Measurements from ENCODE around the gene G3BP2.

G3BP2 gene

DNA sequence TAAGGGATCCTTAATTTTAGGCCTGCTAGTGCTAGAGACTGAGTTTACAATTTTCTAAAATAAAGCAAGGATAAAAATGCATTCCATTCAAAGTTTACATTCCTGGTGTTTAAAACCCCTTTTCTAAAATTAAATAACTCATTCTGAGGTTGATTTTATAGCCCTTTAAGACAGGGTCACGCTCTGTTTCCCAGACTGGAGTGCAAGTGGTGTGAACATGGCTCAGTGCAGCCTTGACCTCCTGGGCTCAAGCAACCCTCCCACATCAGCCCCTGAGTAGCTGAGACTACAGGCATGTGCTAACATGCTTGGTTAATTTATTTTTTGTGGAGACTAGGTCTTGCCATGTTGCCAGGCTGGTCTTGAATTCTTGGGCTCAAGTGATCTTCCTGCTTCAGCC, 36.0 kb downstream of the G3BP2 start:
- ATAC-seq: no peak
- H3K9me3 Mint-ChIP-seq: no peaks in the 10 kb centered on the region
- no peak overlapping the region for H3K4me3 Mint-ChIP-seq
- peaks cover 16% of the 10 kb centered on the region for H3K36me3 Mint-ChIP-seq
- no peaks in the 10 kb centered on the region for H3K4me1 Mint-ChIP-seq
- no peaks in the 10 kb centered on the region for H3K27me3 Mint-ChIP-seq
- H3K27ac Mint-ChIP-seq: no peak overlapping the region

DNA sequence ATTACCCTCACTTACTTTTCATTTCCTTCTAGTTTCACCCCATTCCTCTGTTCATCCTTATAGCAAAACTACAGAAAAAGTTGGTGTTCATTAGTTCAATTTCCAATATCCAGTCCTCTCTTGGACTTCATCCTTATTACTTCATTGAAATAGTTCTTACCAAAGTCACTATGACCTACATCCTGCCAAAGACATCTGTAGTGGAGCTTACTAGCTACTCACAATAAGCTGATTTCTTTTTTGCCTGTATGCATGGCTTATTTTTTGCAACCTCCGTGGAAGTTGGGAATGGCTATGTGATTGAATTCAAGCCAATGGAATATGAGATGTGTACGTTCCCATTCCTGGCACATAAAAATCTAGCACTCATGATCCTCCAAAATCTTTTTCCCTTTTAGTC, 38.3 kb downstream of the G3BP2 start:
- H3K36me3 Mint-ChIP-seq: peaks cover 5% of the 10 kb centered on the region
- H3K4me3 Mint-ChIP-seq: no peak overlapping the region
- H3K9me3 Mint-ChIP-seq: no peaks in the 10 kb centered on the region
- H3K27ac Mint-ChIP-seq: no peak overlapping the region
- no peak for ATAC-seq
- H3K4me1 Mint-ChIP-seq: peaks cover 8% of the 10 kb centered on the region
- H3K27me3 Mint-ChIP-seq: no peaks in the 10 kb centered on the region

- Mint-ChIP-seq H3K36me3 (no peaks in the 10 kb centered on the region), H3K27ac (no peak overlapping the region), H3K27me3 (no peaks in the 10 kb centered on the region), H3K4me1 (peaks cover 8% of the 10 kb centered on the region), H3K9me3 (no peaks in the 10 kb centered on the region), H3K4me3 (no peak overlapping the region)
- ATAC-seq: no peak
Observed at GRCh38 chr4:75634281-75634680, 38.9 kb downstream of the G3BP2 start.

- Mint-ChIP-seq H3K9me3 (no peaks in the 10 kb centered on the region), H3K36me3 (no peaks in the 10 kb centered on the region), H3K27me3 (no peaks in the 10 kb centered on the region), H3K27ac (no peak overlapping the region), H3K4me1 (peaks cover 8% of the 10 kb centered on the region), H3K4me3 (no peak overlapping the region)
- no peak for ATAC-seq
Observed at GRCh38 chr4:75633846-75634245, 39.4 kb downstream of the G3BP2 start.

GRCh38 chr4:75630937-75631329, 42.3 kb downstream of the G3BP2 start:
- Mint-ChIP-seq H3K27ac (peak overlapping the region; percentile 34), H3K4me3 (peak overlapping the region; percentile 76), H3K36me3 (no peaks in the 10 kb centered on the region), H3K27me3 (no peaks in the 10 kb centered on the region), H3K9me3 (no peaks in the 10 kb centered on the region), H3K4me1 (peaks cover 8% of the 10 kb centered on the region)
- ATAC-seq: no peak

- H3K27me3 Mint-ChIP-seq: no peaks in the 10 kb centered on the region
- peaks cover 8% of the 10 kb centered on the region for H3K4me1 Mint-ChIP-seq
- H3K27ac Mint-ChIP-seq: peak within 1 kb of the TSS; percentile 34
- H3K36me3 Mint-ChIP-seq: no peaks in the 10 kb centered on the region
- no peaks in the 10 kb centered on the region for H3K9me3 Mint-ChIP-seq
- peak; percentile 100 for ATAC-seq
- H3K4me3 Mint-ChIP-seq: peak within 1 kb of the TSS; percentile 76
Observed at GRCh38 chr4:75630174-75630936, 42.9 kb downstream of the G3BP2 start, which contains the start of gene CDKL2. TSS of gene CDKL2 (minus strand) at chr4:75630528. CDS start at chr4:75625988, 4,540 bp downstream.

DNA sequence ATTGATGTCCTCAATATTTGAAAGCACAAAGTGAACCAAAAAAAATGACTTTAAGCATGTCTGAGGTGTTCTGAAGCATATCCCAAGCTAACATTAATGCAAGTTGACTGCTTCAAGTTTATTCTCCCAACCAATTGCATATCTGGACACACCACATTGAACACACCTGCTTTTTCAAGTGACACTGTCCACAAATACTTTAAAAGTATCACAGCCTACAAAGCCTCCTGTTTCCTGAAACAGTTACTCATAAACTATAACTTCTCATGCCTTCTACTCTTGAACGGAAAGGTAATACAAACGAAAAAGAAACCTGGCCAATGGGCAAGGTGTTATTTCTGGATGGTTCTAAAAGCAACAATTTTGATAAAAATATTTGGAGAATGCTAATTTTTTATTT, 44.0 kb downstream of the G3BP2 start:
- no peaks in the 10 kb centered on the region for H3K9me3 Mint-ChIP-seq
- no peak overlapping the region for H3K27ac Mint-ChIP-seq
- H3K4me3 Mint-ChIP-seq: no peak overlapping the region
- peaks cover 8% of the 10 kb centered on the region for H3K4me1 Mint-ChIP-seq
- no peaks in the 10 kb centered on the region for H3K36me3 Mint-ChIP-seq
- ATAC-seq: no peak
- no peaks in the 10 kb centered on the region for H3K27me3 Mint-ChIP-seq

DNA sequence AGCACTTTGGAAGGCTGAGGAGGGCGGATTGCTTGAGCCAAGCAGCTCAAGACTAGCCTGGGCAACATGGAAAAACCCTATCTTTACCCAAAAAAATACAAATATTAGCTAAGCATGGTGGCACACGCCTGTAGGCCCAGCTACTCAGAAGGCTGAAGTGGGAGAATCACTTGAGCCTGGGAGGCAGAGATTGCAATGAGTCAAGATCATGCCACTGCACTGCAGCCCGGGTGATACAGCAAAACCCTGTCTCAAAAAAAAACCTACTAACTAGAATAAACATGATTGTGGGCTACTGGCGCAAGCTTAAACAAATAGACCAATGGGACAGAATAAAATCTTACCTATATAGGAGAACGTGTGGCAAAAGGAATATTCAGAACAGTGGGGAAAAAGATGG, 50.2 kb downstream of the G3BP2 start:
- H3K9me3 Mint-ChIP-seq: no peaks in the 10 kb centered on the region
- no peak overlapping the region for H3K27ac Mint-ChIP-seq

DNA sequence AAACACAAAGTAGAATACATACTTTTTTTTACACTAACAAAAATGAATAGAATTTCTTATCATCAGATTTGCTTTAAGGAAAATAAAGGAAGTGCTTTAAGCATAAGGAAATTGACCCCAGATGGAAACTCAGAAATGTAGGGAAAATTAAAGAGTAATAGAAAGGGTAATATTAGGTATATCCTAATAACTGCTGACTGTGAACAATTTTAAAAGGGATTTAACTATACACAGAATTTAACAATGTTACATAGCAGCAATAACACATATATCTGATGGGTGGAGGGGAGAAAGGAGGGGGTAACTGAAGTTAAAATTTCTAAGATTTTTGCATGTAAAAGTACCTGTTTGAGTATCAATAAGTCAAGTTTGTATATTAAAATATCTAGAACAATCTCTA, 51.5 kb downstream of the G3BP2 start:
- Mint-ChIP-seq H3K27ac (no peak overlapping the region), H3K27me3 (no peaks in the 10 kb centered on the region), H3K9me3 (no peaks in the 10 kb centered on the region), H3K4me3 (no peak overlapping the region), H3K36me3 (no peaks in the 10 kb centered on the region), H3K4me1 (no peaks in the 10 kb centered on the region)
- ATAC-seq: no peak

More for the DNA sequence above, 50.2 kb downstream of the G3BP2 start:
- H3K4me3 Mint-ChIP-seq: no peak overlapping the region
- H3K4me1 Mint-ChIP-seq: no peaks in the 10 kb centered on the region
- no peaks in the 10 kb centered on the region for H3K36me3 Mint-ChIP-seq
- H3K27me3 Mint-ChIP-seq: no peaks in the 10 kb centered on the region
- ATAC-seq: no peak

- ATAC-seq: no peak
- Mint-ChIP-seq H3K9me3 (peaks cover 2% of the 10 kb centered on the region), H3K27ac (no peak overlapping the region), H3K27me3 (no peaks in the 10 kb centered on the region), H3K4me1 (no peaks in the 10 kb centered on the region), H3K36me3 (no peaks in the 10 kb centered on the region), H3K4me3 (no peak overlapping the region)
Observed at GRCh38 chr4:75612306-75612705, 60.9 kb downstream of the G3BP2 start.

DNA sequence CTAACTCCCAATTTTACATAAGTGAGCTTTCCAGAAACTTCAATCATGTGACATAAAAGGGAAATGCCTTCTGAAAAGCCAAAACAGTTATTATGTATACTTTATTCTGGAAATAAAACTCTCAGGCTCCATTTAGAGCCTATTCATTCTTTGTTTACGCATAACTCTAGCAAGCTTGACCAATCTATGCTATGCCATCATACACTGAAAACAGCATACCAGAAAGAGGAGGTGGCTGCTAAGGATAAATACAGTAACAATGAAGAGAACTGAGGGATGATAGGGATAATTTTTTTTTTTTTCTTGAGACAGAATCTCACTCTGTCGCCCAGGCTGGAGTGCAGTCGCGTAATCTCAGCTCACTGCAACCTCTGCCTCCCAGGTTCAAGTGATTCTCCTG, 67.3 kb downstream of the G3BP2 start:
- H3K4me3 Mint-ChIP-seq: no peak overlapping the region
- no peaks in the 10 kb centered on the region for H3K4me1 Mint-ChIP-seq
- ATAC-seq: no peak
- H3K27ac Mint-ChIP-seq: no peak overlapping the region
- no peaks in the 10 kb centered on the region for H3K27me3 Mint-ChIP-seq
- peaks cover 2% of the 10 kb centered on the region for H3K9me3 Mint-ChIP-seq
- no peaks in the 10 kb centered on the region for H3K36me3 Mint-ChIP-seq

- Mint-ChIP-seq H3K27ac (no peak overlapping the region), H3K27me3 (no peaks in the 10 kb centered on the region), H3K36me3 (no peaks in the 10 kb centered on the region), H3K4me3 (no peak overlapping the region), H3K9me3 (no peaks in the 10 kb centered on the region), H3K4me1 (no peaks in the 10 kb centered on the region)
- ATAC-seq: no peak
Observed at GRCh38 chr4:75599647-75600046, 73.6 kb downstream of the G3BP2 start.

DNA sequence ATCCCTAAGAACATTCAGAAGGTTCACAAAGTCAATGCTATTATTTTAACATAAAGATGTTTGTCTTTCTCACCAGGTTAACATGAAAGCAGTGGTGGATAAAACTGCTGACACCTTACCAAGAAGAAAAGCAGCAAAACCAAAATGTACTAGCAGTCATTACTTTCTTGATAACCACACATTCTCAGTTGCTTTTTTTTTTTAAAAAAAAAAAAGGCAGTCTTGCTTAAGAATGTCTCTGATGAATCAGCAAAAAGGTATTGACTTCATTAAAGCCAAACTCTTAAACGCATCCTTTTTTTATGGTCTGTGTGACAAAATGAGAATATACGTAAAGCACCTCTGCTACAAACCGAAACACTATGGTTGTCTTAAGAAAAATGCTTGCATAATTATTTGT, 74.8 kb downstream of the G3BP2 start:
- Mint-ChIP-seq H3K27ac (no peak overlapping the region), H3K36me3 (no peaks in the 10 kb centered on the region), H3K4me3 (no peak overlapping the region), H3K4me1 (no peaks in the 10 kb centered on the region), H3K9me3 (no peaks in the 10 kb centered on the region), H3K27me3 (no peaks in the 10 kb centered on the region)
- ATAC-seq: no peak

GRCh38 chr4:75596061-75596460, 77.2 kb downstream of the G3BP2 start:
- H3K27me3 Mint-ChIP-seq: no peaks in the 10 kb centered on the region
- ATAC-seq: no peak
- no peak overlapping the region for H3K4me3 Mint-ChIP-seq
- no peaks in the 10 kb centered on the region for H3K4me1 Mint-ChIP-seq
- no peak overlapping the region for H3K27ac Mint-ChIP-seq
- H3K9me3 Mint-ChIP-seq: no peaks in the 10 kb centered on the region
- H3K36me3 Mint-ChIP-seq: no peaks in the 10 kb centered on the region

GRCh38 chr4:75593393-75593792, 79.8 kb downstream of the G3BP2 start:
- no peaks in the 10 kb centered on the region for H3K27me3 Mint-ChIP-seq
- H3K9me3 Mint-ChIP-seq: no peaks in the 10 kb centered on the region

More at GRCh38 chr4:75593393-75593792, 79.8 kb downstream of the G3BP2 start:
- Mint-ChIP-seq H3K27ac (no peak overlapping the region), H3K4me3 (no peak overlapping the region), H3K4me1 (no peaks in the 10 kb centered on the region), H3K36me3 (no peaks in the 10 kb centered on the region)
- ATAC-seq: no peak

All from stimulated activated memory B cell treated with anti-CD40 and anti-IgM and Interleukin-4, amounts not matched to agents 10 μg/mL and 1 μg/mL and 100 μg/mL, for 72 hours (primary cell).